Sigmoid colon (tissue), 4 donors: Measurements from ENCODE around the gene OXSR1.

Source experiments
- CTCF ChIP-seq, 4 experiments: fragments of 450-650 bp in 3 of 4; fragments of 200-600 bp in 1 of 4; IDR thresholded peaks; one replicate each; pipeline ENCODE4 v1.5.1; 2016 to 2019; ENCODE audit warnings: antibody characterized with exemption in 4 of 4, mild to moderate bottlenecking in 3 of 4, moderate library complexity in 2 of 4
- POLR2AphosphoS5 ChIP-seq, 4 donors: sonication (generic); formaldehyde crosslinking; IDR thresholded peaks; one replicate each; pipeline ENCODE4 v1.6.1; 2017; ENCODE audit warnings: antibody characterized with exemption in 4 of 4

GRCh38 chr3:38167591-38167990 lies 2.3 kb downstream of the OXSR1 start:
- TF ChIP-seq CTCF (IDR thresholded peaks at IDR 0.05): no peak
- TF ChIP-seq POLR2AphosphoS5 (IDR thresholded peaks at IDR 0.05): no peak
